ENCODE measurements around the gene TOR1B. TPM values are rescaled to one million over a fixed set of nuclear protein-coding genes. Genes with fewer than 3 reads are reported as not detected.
A peak's percentile ranks its signal among the peaks of the same experiment; 100 is the strongest.

The TOR1B gene
- total RNA-seq, 2 experiments from 2014 or later, result 13.3 to 14.9 TPM

DNA sequence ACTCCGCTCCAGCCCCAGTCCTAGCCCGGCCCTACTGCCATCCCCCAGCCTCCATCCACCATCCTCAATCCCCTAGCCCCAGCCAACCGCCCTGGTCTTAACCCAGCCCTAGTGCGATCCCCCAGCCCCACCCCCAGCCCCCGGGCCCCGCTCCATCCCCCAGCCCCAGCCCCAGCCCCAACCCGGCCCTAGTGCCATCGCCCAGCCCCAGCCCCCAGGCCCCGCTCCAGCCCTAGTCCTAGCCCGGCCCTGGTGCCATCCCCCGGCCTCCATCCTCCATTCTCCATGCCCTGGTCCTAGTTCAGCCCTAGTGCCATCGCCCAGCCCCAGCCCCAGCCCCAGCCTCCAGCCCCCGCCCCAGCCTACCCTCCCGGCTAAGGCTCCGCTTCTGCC is 20.6 kb downstream of the TOR1B start:
- H3K4me1 ChIP-seq (ENCODE audit: insufficient read depth, low read length, poor library complexity, severe bottlenecking), result peaks cover 9% of the 10 kb centered on the region
- H3K27ac ChIP-seq (ENCODE audit: low read depth, low read length, poor library complexity, severe bottlenecking), result peak overlapping the region; percentile 53
- peak overlapping the region; percentile 61; the same call in 1 of the 2 replicates for H2AFZ ChIP-seq (ENCODE audit: low read length)
- H3K9me3 ChIP-seq (ENCODE audit: low read length), result no peaks in the 10 kb centered on the region
- no peak for TF ChIP-seq EZH2phosphoT487 (IDR thresholded peaks at IDR 0.05; ENCODE audit: borderline replicate concordance, low read depth, low read length)
- TF ChIP-seq, protein P1, sequence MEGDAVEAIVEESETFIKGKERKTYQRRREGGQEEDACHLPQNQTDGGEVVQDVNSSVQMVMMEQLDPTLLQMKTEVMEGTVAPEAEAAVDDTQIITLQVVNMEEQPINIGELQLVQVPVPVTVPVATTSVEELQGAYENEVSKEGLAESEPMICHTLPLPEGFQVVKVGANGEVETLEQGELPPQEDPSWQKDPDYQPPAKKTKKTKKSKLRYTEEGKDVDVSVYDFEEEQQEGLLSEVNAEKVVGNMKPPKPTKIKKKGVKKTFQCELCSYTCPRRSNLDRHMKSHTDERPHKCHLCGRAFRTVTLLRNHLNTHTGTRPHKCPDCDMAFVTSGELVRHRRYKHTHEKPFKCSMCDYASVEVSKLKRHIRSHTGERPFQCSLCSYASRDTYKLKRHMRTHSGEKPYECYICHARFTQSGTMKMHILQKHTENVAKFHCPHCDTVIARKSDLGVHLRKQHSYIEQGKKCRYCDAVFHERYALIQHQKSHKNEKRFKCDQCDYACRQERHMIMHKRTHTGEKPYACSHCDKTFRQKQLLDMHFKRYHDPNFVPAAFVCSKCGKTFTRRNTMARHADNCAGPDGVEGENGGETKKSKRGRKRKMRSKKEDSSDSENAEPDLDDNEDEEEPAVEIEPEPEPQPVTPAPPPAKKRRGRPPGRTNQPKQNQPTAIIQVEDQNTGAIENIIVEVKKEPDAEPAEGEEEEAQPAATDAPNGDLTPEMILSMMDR (conservative IDR thresholded peaks at IDR 0.05; ENCODE audit: low read length), result no peak
- CTCF ChIA-PET (ENCODE audit: unreplicated experiment), result interaction anchor here (0.5 to 0.7 kb wide), 2 partner anchors 12 to 1919 kb away, joined by 3 to 5 read pairs; partner anchors contain the start of genes C9orf78 and USP20
- POLR2A ChIA-PET, result no interaction called here
- H4K20me1 ChIP-seq (ENCODE audit: insufficient read depth, low read length), result no peaks in the 10 kb centered on the region
- peak overlapping the region; percentile 99 for H3K4me3 ChIP-seq (ENCODE audit: low read depth, low read length, poor library complexity, severe bottlenecking)
- peak overlapping the region; percentile 60; the same call in 1 of the 2 replicates for H3K4me2 ChIP-seq (ENCODE audit: low read length)
- peaks cover 59% of the 10 kb centered on the region for H3K36me3 ChIP-seq (ENCODE audit: insufficient read depth, low read length)
- no peaks in the 10 kb centered on the region for H3K9me2 ChIP-seq (ENCODE audit: insufficient read depth, low read length)
- no peak for DNase-seq (ENCODE audit: low spot score)
- BruUV-seq (replicated peaks), result no TSS peak
- peaks cover 17% of the 10 kb centered on the region; the same call in 1 of the 2 replicates for H3K79me2 ChIP-seq (ENCODE audit: insufficient read depth, low read depth, low read length)
- intact Hi-C loops (cut with micrococcal nuclease; ENCODE audit: unreplicated experiment), result no loop called here

- no TSS peak for BruUV-seq (replicated peaks)
- TF ChIP-seq EZH2phosphoT487 (IDR thresholded peaks at IDR 0.05; ENCODE audit: borderline replicate concordance, low read depth, low read length), result no peak
- TF ChIP-seq, protein P1 (conservative IDR thresholded peaks at IDR 0.05; ENCODE audit: low read length), result no peak
- DNase-seq (ENCODE audit: low spot score), result peak; percentile 94
- peaks cover 17% of the 10 kb centered on the region; the same call in 1 of the 2 replicates for H3K79me2 ChIP-seq (ENCODE audit: insufficient read depth, low read depth, low read length)
- peak within 1 kb of the TSS; percentile 53 for H3K27ac ChIP-seq (ENCODE audit: low read depth, low read length, poor library complexity, severe bottlenecking)
- intact Hi-C loops (cut with micrococcal nuclease; ENCODE audit: unreplicated experiment), result no loop called here
- H4K20me1 ChIP-seq (ENCODE audit: insufficient read depth, low read length), result no peaks in the 10 kb centered on the region
- peak within 1 kb of the TSS; percentile 61; the same call in 1 of the 2 replicates for H2AFZ ChIP-seq (ENCODE audit: low read length)
- peak within 1 kb of the TSS; percentile 89 for H3K4me2 ChIP-seq (ENCODE audit: low read length)
- H3K36me3 ChIP-seq (ENCODE audit: insufficient read depth, low read length), result peaks cover 59% of the 10 kb centered on the region
- H3K9me2 ChIP-seq (ENCODE audit: insufficient read depth, low read length), result no peaks in the 10 kb centered on the region
- peak within 1 kb of the TSS; percentile 99 for H3K4me3 ChIP-seq (ENCODE audit: low read depth, low read length, poor library complexity, severe bottlenecking)
- ChIA-PET CTCF (ENCODE audit: unreplicated experiment) (interaction anchor here (0.5 kb wide), 1 partner anchor 11 kb away, joined by 3 read pairs; the partner anchor contains the start of genes C9orf78 and USP20), POLR2A (interaction anchor here (0.6 kb wide), 1 partner anchor 532 kb away, joined by 3 read pairs; no protein-coding TSS in a partner anchor)
- no peaks in the 10 kb centered on the region for H3K9me3 ChIP-seq (ENCODE audit: low read length)
- peaks cover 9% of the 10 kb centered on the region for H3K4me1 ChIP-seq (ENCODE audit: insufficient read depth, low read length, poor library complexity, severe bottlenecking)
Observed at GRCh38 chr9:129823935-129824601, 21.1 kb downstream of the TOR1B start, which contains the start of gene TOR1A. Gene TOR1A (minus strand): TSS chr9:129824136. CDS start chr9:129824085, 51 bp downstream.

DNA sequence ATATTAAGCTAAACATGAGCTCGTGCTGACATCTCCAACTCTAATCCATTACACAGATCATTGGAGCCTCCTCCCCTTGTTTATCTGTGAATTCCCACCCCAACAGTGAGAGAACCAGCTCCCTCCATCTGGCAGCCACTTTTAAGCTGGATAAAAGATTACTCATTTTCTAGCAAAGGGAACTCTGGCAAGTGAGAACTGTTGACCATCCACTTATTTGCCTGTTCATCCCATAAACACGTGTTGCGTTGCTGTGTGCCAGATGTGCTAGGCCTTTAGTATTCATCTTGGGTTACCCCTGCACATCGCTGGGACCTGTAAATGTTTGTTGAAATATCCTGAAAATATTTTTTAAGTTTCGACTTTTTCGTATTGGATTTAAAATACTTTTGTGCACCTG is 23.4 kb downstream of the TOR1B start:
- Histone ChIP-seq H4K20me1 (ENCODE audit: insufficient read depth, low read length) (no peaks in the 10 kb centered on the region), H3K4me2 (ENCODE audit: low read length) (no peak overlapping the region), H2AFZ (ENCODE audit: low read length) (no peak overlapping the region), H3K4me1 (ENCODE audit: insufficient read depth, low read length, poor library complexity, severe bottlenecking) (peaks cover 9% of the 10 kb centered on the region), H3K79me2 (ENCODE audit: insufficient read depth, low read depth, low read length) (peaks cover 15% of the 10 kb centered on the region; the same call in 1 of the 2 replicates), H3K27ac (ENCODE audit: low read depth, low read length, poor library complexity, severe bottlenecking) (no peak overlapping the region), H3K9me2 (ENCODE audit: insufficient read depth, low read length) (no peaks in the 10 kb centered on the region), H3K36me3 (ENCODE audit: insufficient read depth, low read length) (peaks cover 65% of the 10 kb centered on the region), H3K4me3 (ENCODE audit: low read depth, low read length, poor library complexity, severe bottlenecking) (no peak overlapping the region), H3K9me3 (ENCODE audit: low read length) (no peaks in the 10 kb centered on the region)
- BruUV-seq (replicated peaks), result no TSS peak
- CTCF ChIA-PET (ENCODE audit: unreplicated experiment), result no interaction called here
- intact Hi-C loops (cut with micrococcal nuclease; ENCODE audit: unreplicated experiment), result no loop called here
- POLR2A ChIA-PET, result no interaction called here
- no peak for TF ChIP-seq EZH2phosphoT487 (IDR thresholded peaks at IDR 0.05; ENCODE audit: borderline replicate concordance, low read depth, low read length)
- TF ChIP-seq, protein P1 (conservative IDR thresholded peaks at IDR 0.05; ENCODE audit: low read length), result no peak
- DNase-seq (ENCODE audit: low spot score), result no peak
